ENCODE data around the gene UBE2R2.
A peak's percentile ranks its signal among the peaks of the same experiment; 100 is the strongest.

Gene UBE2R2

DNA sequence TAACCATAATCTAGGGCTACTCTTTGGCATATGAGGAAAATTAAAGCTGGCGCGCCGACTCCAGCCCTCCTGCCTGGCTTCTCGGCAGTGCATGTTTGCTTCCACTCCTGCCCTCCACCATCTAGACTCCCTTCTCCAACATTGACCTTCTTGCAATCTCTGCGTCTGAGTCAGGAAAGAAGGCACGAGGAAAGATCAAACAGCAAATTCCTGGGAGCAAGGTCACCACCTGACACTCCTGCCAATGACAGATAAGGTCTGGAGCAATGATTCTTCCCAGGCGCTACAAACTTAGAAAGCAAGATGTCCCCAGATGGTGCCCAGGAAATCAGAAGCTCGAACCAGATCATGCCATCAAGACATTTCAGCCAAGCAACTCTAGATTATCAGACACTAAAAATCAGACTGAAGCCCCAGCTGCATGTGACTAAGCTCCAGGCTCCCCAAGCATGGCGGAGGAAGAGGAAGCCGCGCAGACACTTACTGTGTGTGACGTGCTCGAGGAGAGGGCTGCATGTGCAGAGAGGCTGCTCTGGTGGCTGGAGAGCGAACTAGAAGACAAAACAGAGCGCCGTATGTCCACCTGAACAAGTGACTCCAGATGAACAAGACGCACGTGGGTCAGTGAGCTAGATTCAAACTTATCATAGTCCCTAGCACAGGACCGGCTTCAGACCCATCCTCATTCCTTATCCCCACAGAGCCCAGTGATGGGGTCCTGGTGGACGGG is 115.3 kb downstream of the UBE2R2 start:
- WGBS, 2 experiments (ENCODE audit: insufficient coverage in 2 of 2): 96 to 97% methylated on average over 18 of the region's 20 CpGs
- Histone ChIP-seq H3K4me3 (ENCODE audit: extremely low read depth, insufficient read depth, low read length, poor library complexity, severe bottlenecking) (no peak overlapping the region), H3K9me3 (ENCODE audit: control insufficient read depth, low read length) (no peaks in the 10 kb centered on the region), H3K27ac (ENCODE audit: low read depth, low read length, severe bottlenecking) (no peak overlapping the region), H3K36me3 (ENCODE audit: control insufficient read depth, insufficient read depth, low read length) (peaks cover 96% of the 10 kb centered on the region), H3K4me1 (ENCODE audit: control insufficient read depth, insufficient read depth, low read length, poor library complexity, severe bottlenecking) (no peaks in the 10 kb centered on the region)

DNA sequence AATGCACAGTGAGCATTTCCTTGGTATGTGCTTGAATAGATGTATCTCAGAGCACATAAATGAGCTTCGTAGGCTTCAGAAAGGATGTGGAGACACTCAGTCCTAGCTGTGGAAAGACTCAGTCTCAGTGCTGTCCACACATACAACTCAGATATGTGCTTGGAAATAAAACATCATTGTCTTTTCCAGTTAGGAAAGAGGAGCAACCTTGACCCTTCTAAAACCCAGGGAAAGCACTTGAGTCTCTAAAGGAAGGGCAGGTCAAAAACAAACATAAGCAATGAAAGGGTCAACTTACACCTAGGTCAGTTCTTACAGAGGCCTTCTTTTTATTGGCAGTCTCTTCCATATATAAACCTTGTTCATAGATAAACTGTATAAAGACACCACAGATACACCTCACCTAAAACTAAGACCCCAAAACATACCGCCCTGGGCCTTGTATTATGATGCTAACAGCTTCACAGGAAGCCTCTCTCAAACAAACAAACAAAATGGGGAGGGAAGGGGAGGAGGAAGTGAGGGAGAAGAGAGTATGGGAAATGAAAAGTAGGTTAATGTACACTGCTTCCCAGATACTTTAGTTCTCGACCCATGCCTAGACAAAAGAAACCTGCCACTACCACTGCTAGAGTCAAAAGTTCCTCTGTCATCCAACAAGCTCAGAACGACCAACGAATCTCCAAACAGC is 117.4 kb downstream of the UBE2R2 start:
- Histone ChIP-seq H3K36me3 (ENCODE audit: control insufficient read depth, insufficient read depth, low read length) (peaks cover 95% of the 10 kb centered on the region), H3K4me1 (ENCODE audit: control insufficient read depth, insufficient read depth, low read length, poor library complexity, severe bottlenecking) (no peaks in the 10 kb centered on the region), H3K27ac (ENCODE audit: low read depth, low read length, severe bottlenecking) (no peak overlapping the region), H3K4me3 (ENCODE audit: extremely low read depth, insufficient read depth, low read length, poor library complexity, severe bottlenecking) (no peak overlapping the region), H3K9me3 (ENCODE audit: control insufficient read depth, low read length) (no peaks in the 10 kb centered on the region)
- 78 to 97% methylated on average over 4 of the region's 5 CpGs for WGBS, 2 experiments (ENCODE audit: insufficient coverage in 2 of 2)

DNA sequence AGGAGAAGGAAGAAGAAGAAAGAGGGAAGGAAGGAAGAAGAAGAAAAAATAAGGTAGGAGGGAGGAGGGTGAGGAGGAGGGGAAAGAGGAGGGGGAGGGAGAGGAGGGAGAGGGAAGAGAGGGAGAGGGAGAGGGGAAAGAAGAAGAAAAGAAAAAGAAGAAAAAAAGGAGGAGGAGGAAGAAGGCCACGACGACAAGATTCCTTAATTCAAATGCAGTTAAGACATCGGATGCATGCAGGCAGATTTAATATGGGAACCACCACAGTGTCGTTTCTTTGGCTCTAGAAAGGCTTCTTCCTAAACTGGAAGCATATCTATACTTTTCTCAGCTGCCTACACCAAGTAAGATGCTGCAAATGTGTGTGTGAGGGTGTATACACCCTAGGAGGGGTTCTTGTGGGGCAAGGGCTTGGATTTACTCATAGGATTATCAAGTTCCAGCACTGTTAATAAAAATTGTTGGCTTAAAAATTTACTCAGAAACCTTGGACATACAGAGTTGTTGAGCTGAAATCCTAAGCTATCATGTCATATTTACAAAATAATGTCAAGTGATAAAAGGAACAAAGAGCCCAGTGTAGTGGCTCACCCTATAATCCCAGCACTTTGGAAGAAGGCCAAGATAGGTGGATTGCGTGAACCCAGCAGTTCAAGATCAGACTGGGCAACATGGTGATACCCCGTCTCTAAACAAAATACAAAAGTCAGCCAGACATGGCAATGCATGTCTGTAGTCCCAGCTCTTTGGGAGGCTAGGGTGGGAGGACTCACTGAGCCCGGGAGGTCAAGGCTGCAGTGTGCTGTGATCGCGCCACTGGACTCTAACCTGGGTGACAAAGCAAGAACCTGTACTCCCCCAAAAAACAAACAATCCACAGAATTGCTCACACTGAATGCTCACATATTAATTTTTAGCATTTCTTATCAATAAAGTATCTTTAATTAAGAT is 123.2 kb downstream of the UBE2R2 start:
- Histone ChIP-seq H3K36me3 (ENCODE audit: control insufficient read depth, insufficient read depth, low read length) (peaks cover 96% of the 10 kb centered on the region), H3K9me3 (ENCODE audit: control insufficient read depth, low read length) (no peaks in the 10 kb centered on the region), H3K4me3 (ENCODE audit: extremely low read depth, insufficient read depth, low read length, poor library complexity, severe bottlenecking) (no peak overlapping the region), H3K4me1 (ENCODE audit: control insufficient read depth, insufficient read depth, low read length, poor library complexity, severe bottlenecking) (no peaks in the 10 kb centered on the region), H3K27ac (ENCODE audit: low read depth, low read length, severe bottlenecking) (no peak overlapping the region)
- WGBS, 2 experiments (ENCODE audit: insufficient coverage in 2 of 2): 90 to 92% methylated on average over 6 of the region's 9 CpGs

DNA sequence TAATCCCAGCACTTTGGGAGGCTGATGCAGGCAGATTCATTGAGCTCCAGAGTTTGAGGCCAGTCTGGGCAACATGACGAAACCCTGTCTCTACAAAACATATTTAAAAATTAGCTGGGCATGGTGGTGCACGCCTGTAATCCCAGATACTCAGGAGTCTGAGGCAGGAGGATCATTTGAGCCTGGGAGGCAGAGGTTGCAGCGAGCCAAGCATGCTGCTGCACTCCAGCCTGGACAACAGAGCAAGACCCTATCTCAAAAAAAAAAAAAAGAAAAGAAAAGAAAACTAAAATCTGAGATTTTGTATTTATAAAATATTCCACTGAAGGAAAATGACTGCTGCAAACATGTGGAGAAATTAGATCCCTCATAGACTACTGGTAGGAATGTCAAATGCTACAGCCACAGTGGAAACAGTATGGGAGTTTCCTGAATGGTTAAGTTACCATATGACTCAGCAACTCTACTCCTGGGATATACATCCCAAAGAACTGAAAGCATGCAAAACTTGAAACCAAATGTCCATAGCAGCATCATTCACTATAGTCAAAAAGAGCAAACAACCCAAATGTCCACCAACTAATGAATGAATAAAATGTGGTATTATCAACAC is 125.6 kb downstream of the UBE2R2 start:
- WGBS, 2 experiments (ENCODE audit: insufficient coverage in 2 of 2): 100% methylated on average over 1 of the region's 3 CpGs; no CpG with 5 or more reads in 1 of the 2 experiments
- peak overlapping the region; percentile 51 for H3K27ac ChIP-seq (ENCODE audit: low read depth, low read length, severe bottlenecking)
- no peak overlapping the region for H3K4me3 ChIP-seq (ENCODE audit: extremely low read depth, insufficient read depth, low read length, poor library complexity, severe bottlenecking)
- no peaks in the 10 kb centered on the region for H3K4me1 ChIP-seq (ENCODE audit: control insufficient read depth, insufficient read depth, low read length, poor library complexity, severe bottlenecking)
- peaks cover 92% of the 10 kb centered on the region for H3K36me3 ChIP-seq (ENCODE audit: control insufficient read depth, insufficient read depth, low read length)
- H3K9me3 ChIP-seq (ENCODE audit: control insufficient read depth, low read length): no peaks in the 10 kb centered on the region

DNA sequence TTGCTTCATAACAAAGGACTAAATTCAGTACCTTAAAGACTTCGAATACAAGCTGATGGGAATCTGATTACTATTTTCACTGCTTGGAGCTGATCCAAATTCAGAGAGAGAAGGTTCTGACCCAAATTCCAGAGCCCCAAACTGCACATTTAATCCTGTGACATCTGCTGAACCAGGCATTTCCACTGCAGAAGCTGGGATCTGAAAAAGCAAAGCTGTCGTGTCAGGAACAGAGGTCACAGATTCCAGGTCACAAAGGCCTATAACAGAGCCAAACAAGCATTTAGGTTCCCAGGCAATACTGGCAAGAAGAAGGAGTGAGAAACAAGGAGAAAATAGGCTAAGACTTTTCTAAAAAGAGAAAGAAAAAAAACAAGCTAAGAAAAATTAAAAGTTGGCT is 126.4 kb downstream of the UBE2R2 start:
- Histone ChIP-seq H3K9me3 (ENCODE audit: control insufficient read depth, low read length) (no peaks in the 10 kb centered on the region), H3K27ac (ENCODE audit: low read depth, low read length, severe bottlenecking) (peak overlapping the region; percentile 51), H3K4me3 (ENCODE audit: extremely low read depth, insufficient read depth, low read length, poor library complexity, severe bottlenecking) (no peak overlapping the region), H3K4me1 (ENCODE audit: control insufficient read depth, insufficient read depth, low read length, poor library complexity, severe bottlenecking) (no peaks in the 10 kb centered on the region), H3K36me3 (ENCODE audit: control insufficient read depth, insufficient read depth, low read length) (peaks cover 92% of the 10 kb centered on the region)
- WGBS, 2 experiments (ENCODE audit: insufficient coverage in 2 of 2): 90 to 100% methylated on average over 1 to 2 of the region's 2 CpGs

DNA sequence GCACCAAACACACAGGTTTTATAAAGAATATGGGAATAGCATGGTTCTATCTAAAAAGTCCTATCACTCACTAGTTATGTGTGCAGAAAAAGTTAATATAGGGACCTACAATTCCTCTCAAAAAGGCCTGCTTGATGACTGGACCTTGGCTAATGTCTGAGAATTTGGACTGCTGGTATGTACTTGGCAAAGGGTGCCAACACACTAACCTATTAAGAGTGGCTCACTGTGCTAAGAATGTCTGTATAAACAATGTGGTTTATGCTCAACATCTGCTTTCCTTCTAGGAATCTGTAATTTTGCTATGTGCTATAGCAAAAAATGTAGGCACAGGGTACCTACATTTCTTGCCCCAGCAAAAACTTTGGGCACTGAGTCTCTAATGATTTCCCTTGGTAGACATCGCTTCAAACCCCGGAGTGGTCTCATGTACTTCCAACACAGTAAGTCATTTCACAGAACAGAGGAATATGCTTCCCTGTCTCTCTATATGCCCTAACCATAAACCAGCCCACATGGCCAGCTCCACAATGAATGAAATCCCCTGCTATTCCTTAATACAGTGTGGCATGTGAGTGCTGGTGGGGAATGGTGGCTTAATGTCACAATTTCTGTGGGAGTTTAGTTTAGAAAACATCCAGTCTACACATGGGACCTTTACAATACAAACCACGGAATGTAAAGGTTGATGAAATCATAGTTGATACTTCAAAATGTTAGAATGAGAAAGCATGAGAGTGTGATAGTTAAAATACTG is 130.0 kb downstream of the UBE2R2 start:
- Histone ChIP-seq H3K27ac (ENCODE audit: low read depth, low read length, severe bottlenecking) (no peak overlapping the region), H3K9me3 (ENCODE audit: control insufficient read depth, low read length) (no peaks in the 10 kb centered on the region)
- WGBS, 2 experiments (ENCODE audit: insufficient coverage in 2 of 2): 93 to 100% methylated on average over 2 to 3 of the region's 3 CpGs

DNA sequence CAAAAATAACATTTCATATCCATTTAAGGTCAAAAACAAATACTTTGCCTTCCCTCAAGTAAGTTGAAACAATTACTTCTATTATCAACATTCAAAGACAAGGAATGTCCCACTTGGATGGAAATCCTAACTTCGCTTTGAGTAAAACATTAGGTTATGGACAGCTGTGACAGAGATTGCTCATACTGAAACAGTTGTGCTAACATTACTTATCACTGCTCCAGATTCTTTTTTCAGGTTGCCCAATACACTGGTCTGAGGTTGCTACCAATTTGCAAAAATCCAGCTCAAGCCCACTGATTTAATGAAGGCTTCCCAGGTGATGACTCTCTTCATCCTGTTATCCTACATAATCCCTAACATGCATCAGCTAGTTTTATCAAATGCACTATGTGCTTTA is 133.4 kb downstream of the UBE2R2 start:
- H3K36me3 ChIP-seq (ENCODE audit: control insufficient read depth, insufficient read depth, low read length): peaks cover 72% of the 10 kb centered on the region
- no CpG with 5 or more reads among the region's 1 CpG for WGBS, 2 experiments (ENCODE audit: insufficient coverage in 2 of 2)
- no peak overlapping the region for H3K27ac ChIP-seq (ENCODE audit: low read depth, low read length, severe bottlenecking)
- H3K4me1 ChIP-seq (ENCODE audit: control insufficient read depth, insufficient read depth, low read length, poor library complexity, severe bottlenecking): no peaks in the 10 kb centered on the region
- no peak overlapping the region for H3K4me3 ChIP-seq (ENCODE audit: extremely low read depth, insufficient read depth, low read length, poor library complexity, severe bottlenecking)
- no peaks in the 10 kb centered on the region for H3K9me3 ChIP-seq (ENCODE audit: control insufficient read depth, low read length)

More for the DNA sequence above, 130.0 kb downstream of the UBE2R2 start:
- Histone ChIP-seq H3K4me1 (ENCODE audit: control insufficient read depth, insufficient read depth, low read length, poor library complexity, severe bottlenecking) (no peaks in the 10 kb centered on the region), H3K36me3 (ENCODE audit: control insufficient read depth, insufficient read depth, low read length) (peaks cover 85% of the 10 kb centered on the region), H3K4me3 (ENCODE audit: extremely low read depth, insufficient read depth, low read length, poor library complexity, severe bottlenecking) (no peak overlapping the region)

DNA sequence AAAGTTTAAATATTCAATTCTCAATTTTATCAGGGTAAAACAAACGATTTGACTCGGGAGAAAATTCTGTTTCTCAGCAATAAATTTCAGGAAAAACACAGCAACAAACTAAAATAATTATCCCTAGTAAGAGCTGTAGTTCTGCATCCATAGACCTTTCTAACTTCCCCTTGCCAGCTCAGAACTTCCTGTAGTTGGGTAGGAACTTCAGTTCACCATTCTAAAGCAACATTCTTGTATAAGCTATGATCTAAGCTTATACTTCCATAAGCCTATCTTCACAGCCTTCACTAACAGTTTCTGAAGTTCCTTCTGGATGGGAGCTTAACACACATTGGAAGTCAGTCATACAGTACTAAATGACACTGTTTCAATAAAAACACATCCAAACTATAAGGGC is 135.1 kb downstream of the UBE2R2 start:
- Histone ChIP-seq H3K36me3 (ENCODE audit: control insufficient read depth, insufficient read depth, low read length) (peaks cover 76% of the 10 kb centered on the region), H3K9me3 (ENCODE audit: control insufficient read depth, low read length) (no peaks in the 10 kb centered on the region), H3K4me1 (ENCODE audit: control insufficient read depth, insufficient read depth, low read length, poor library complexity, severe bottlenecking) (no peaks in the 10 kb centered on the region), H3K27ac (ENCODE audit: low read depth, low read length, severe bottlenecking) (no peak overlapping the region), H3K4me3 (ENCODE audit: extremely low read depth, insufficient read depth, low read length, poor library complexity, severe bottlenecking) (no peak overlapping the region)
- 80% methylated on average over 1 of the region's 2 CpGs; no CpG with 5 or more reads in 1 of the 2 experiments for WGBS, 2 experiments (ENCODE audit: insufficient coverage in 2 of 2)

DNA sequence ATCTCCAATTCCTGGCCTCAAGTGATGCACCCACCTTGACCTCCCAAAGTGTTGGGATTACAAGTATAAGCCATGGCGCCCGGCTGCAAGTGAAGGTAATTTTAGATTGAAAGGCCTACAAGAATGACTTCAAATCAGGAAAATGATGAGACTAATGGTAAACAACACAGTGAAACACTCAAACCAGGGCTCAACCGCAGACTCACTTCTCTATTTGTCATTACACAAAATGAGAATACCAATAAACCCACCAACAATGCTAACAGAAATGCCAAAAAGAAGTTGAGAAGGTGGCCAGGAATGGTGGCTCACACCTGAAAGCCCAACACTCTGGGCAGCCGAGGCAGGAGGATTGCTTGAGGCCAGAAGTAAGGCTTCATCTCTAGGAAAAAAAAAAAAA is 139.6 kb downstream of the UBE2R2 start:
- 100% methylated on average over 1 of the region's 4 CpGs for WGBS, 2 experiments (ENCODE audit: insufficient coverage in 2 of 2)
- H3K36me3 ChIP-seq (ENCODE audit: control insufficient read depth, insufficient read depth, low read length): peaks cover 86% of the 10 kb centered on the region
- H3K4me3 ChIP-seq (ENCODE audit: extremely low read depth, insufficient read depth, low read length, poor library complexity, severe bottlenecking): no peak overlapping the region

DNA sequence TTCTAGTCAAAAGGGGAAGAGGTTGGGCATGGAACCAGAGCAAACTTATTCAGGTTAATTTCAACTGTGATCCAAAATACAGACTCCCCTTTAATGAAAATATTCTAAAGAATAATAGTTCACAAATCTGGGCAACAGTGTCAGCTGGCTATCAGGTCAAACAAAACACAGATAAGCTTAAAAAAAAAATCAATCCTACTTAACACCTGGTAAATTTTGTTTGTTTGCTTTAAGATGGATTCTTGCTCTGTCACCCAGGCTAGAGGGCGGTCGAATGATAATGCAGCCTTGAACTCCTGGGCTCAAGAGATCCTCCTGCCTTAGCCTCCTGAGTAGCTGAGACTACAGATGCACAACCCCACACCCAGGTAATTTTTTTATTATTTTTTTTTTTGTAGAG is 142.8 kb downstream of the UBE2R2 start:
- no CpG with 5 or more reads among the region's 2 CpGs for WGBS, 2 experiments (ENCODE audit: insufficient coverage in 2 of 2)
- Histone ChIP-seq H3K4me3 (ENCODE audit: extremely low read depth, insufficient read depth, low read length, poor library complexity, severe bottlenecking) (no peak overlapping the region), H3K4me1 (ENCODE audit: control insufficient read depth, insufficient read depth, low read length, poor library complexity, severe bottlenecking) (no peaks in the 10 kb centered on the region), H3K27ac (ENCODE audit: low read depth, low read length, severe bottlenecking) (no peak overlapping the region), H3K36me3 (ENCODE audit: control insufficient read depth, insufficient read depth, low read length) (peaks cover 76% of the 10 kb centered on the region), H3K9me3 (ENCODE audit: control insufficient read depth, low read length) (no peaks in the 10 kb centered on the region)

More for the DNA sequence above, 139.6 kb downstream of the UBE2R2 start:
- Histone ChIP-seq H3K27ac (ENCODE audit: low read depth, low read length, severe bottlenecking) (no peak overlapping the region), H3K9me3 (ENCODE audit: control insufficient read depth, low read length) (no peaks in the 10 kb centered on the region), H3K4me1 (ENCODE audit: control insufficient read depth, insufficient read depth, low read length, poor library complexity, severe bottlenecking) (no peaks in the 10 kb centered on the region)

Data from mesodermal cell (in vitro differentiated cells).